Measurements from ENCODE around the gene LRGUK.

LRGUK gene

GRCh38 chr7:134105841-134106240 is 21.3 kb upstream of the LRGUK start:
- Histone ChIP-seq H3K27ac (no peak overlapping the region), H3K4me3 (no peak overlapping the region)
- TF ChIP-seq, protein P1, sequence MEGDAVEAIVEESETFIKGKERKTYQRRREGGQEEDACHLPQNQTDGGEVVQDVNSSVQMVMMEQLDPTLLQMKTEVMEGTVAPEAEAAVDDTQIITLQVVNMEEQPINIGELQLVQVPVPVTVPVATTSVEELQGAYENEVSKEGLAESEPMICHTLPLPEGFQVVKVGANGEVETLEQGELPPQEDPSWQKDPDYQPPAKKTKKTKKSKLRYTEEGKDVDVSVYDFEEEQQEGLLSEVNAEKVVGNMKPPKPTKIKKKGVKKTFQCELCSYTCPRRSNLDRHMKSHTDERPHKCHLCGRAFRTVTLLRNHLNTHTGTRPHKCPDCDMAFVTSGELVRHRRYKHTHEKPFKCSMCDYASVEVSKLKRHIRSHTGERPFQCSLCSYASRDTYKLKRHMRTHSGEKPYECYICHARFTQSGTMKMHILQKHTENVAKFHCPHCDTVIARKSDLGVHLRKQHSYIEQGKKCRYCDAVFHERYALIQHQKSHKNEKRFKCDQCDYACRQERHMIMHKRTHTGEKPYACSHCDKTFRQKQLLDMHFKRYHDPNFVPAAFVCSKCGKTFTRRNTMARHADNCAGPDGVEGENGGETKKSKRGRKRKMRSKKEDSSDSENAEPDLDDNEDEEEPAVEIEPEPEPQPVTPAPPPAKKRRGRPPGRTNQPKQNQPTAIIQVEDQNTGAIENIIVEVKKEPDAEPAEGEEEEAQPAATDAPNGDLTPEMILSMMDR (IDR thresholded peaks at IDR 0.05) = no peak
- no peak for DNase-seq (ENCODE audit: low spot score)

DNA sequence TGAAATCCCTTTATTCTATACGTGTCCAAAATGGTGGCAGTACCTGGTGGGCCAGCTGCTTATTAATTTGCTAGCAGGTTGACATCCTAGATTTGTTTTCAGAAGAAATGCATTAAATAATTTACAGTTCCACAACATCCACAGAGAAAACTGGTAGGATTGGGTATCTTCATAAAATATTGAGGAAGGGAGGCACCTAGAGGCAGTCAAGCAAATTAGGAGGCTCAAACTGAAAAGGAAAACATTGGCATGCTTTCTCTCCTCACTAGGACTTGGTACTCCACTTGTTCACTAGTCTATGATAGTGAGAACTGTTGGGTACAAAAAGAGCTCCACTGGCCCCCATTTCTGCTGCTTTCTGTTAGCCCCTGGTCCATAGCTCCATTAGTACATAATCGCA is 18.3 kb upstream of the LRGUK start:
- Histone ChIP-seq H3K4me3 (no peak overlapping the region), H3K27ac (no peak overlapping the region)
- TF ChIP-seq, protein P1 (IDR thresholded peaks at IDR 0.05) = no peak
- no peak for DNase-seq (ENCODE audit: low spot score)

DNA sequence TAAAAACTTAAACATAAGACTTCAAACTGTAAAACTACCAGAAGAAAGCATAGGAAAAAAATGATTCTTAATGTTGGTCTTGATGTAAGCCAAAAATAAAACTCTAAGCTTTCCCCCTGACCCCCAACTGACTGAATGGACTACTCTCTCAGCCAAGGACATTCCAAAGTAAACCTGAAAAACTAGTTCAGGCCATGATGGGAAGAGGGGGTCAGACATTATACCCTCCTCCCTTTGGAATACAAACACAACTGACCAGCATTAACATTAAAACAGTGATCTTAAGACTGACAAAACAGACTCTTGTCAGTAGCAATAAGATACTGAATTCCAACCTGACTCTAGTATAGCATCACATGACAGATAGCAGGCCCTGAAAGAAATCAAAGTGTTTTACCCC is 13.5 kb upstream of the LRGUK start:
- no peak overlapping the region for H3K4me3 ChIP-seq
- TF ChIP-seq, protein P1 (IDR thresholded peaks at IDR 0.05) = no peak
- no peak for DNase-seq (ENCODE audit: low spot score)
- no peak overlapping the region for H3K27ac ChIP-seq

DNA sequence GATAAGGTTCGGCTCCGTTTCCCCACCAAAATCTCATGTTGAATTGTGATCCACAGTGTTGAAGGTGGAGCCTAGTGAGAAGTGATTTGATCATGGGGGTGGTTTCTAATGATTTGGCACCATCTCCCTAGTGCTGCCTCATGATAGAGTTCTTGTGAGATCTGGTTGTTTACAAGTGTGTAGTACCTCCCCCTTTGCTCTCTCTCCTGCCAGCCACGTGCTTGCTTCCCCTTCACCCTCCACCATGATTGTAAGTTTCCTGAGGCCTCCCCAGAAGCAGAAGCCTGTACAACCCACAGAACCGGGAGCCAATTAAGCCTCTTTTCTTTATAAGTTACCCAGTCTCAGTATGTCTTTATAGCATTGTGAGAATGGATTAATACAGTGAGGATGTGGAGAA is 12.1 kb upstream of the LRGUK start:
- no peak for DNase-seq (ENCODE audit: low spot score)
- no peak overlapping the region for H3K4me3 ChIP-seq
- TF ChIP-seq, protein P1 (IDR thresholded peaks at IDR 0.05) = no peak
- H3K27ac ChIP-seq = no peak overlapping the region

DNA sequence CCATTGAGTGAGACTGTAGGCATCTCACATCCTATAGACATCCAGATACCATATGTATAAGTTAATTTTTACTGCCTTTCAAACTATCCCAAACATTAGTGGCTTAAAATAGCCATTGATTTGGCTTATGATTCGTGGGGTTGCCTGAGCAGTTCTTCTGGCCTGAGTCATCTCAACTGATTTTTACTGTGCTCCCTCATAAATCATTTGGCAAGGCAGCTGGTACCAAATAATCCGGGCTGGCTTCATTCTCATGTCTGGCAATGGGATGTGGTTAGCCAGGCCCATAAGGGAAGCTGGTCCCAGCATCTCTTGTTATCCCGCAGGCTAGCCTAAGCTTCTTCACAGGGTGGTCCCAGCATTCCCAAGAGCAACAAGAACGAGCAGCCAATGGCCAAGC is 6.7 kb upstream of the LRGUK start:
- DNase-seq (ENCODE audit: low spot score) = no peak

DNA sequence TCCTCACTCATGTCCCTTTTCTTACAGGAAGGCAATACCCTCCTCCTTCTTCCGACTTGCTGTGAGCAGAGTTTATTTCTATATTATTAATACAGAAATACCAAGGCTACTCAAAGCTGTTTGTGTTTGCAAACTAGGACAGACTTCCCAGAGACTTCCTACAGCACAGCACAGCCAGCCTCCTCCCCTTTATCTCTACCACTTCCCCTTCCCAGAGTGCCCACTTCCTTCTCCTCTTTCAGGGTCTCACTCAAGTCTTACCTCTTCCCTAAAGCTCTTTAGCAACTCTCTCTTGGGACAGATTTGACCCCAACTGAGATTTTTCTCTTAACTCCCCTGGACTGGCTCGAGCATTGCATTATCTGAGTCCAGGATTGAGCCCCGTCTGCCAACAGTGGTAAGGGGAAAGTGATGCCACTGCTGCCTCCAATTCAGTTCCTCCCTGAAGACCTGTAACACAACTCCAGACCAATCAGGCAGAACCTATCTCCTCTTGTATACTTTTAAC is 5.5 kb upstream of the LRGUK start:
- Histone ChIP-seq H3K27ac (no peak overlapping the region), H3K4me3 (no peak overlapping the region)
- no peak for DNase-seq (ENCODE audit: low spot score)
- TF ChIP-seq, protein P1 (IDR thresholded peaks at IDR 0.05) = no peak

More for the DNA sequence above, 6.7 kb upstream of the LRGUK start:
- TF ChIP-seq, protein P1 (IDR thresholded peaks at IDR 0.05) = no peak
- no peak overlapping the region for H3K27ac ChIP-seq
- H3K4me3 ChIP-seq = no peak overlapping the region

DNA sequence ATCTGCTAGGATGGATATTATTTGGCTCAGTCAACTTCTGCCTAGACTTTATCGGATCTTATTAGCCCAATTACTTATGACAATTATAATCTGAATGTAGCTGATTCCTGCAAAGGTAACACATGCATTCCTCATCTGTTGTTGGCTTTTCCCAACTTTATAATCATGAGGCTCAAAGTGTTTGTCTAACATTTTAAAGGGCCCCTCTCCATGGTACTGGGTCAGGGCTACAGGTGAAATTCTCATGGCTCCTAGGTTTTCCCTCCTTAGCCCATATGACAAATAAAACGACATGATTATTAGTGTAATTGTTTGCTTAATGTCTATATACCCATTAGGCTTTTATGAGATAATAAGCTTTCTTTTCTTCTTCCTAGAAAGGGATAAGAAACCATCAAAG is 4.2 kb upstream of the LRGUK start:
- H3K27ac ChIP-seq = no peak overlapping the region
- H3K4me3 ChIP-seq = no peak overlapping the region
- DNase-seq (ENCODE audit: low spot score) = no peak
- TF ChIP-seq, protein P1 (IDR thresholded peaks at IDR 0.05) = no peak

Data from coronary artery (tissue), 2 donors.